GM12878 (cell line): ENCODE measurements around the gene RPL27A. TPM values are rescaled to one million over a fixed set of nuclear protein-coding genes. Genes with fewer than 3 reads are reported as not detected.

Source experiments
- ATAC-seq: fragments of 200-7000 bp; cut with Tn5 transposase; 3 replicates; pipeline ENCODE4 v1.9.1; 2020; ENCODE audit warnings: mild to moderate bottlenecking, moderate library complexity
- BruUV-seq: library from RNA; stranded (reverse); fragments of 400-500 nt; replicated peaks from 2 replicates; lab custom pipeline; 2021; lab: Mats Ljungman, UMichigan
- CTCF ChIA-PET: fragments of 300-600 bp; sonication (Branson Sonifier 250); formaldehyde crosslinking; extraction: SDS; loops from one replicate; lab custom pipeline; 2021; ENCODE audit warnings: inconsistent platforms; lab: Yijun Ruan, JAX
- POLR2A ChIA-PET: fragments of 350-600 bp; formaldehyde crosslinking; extraction: SDS; loops from one replicate; lab custom pipeline; 2021; ENCODE audit warnings: inconsistent platforms; lab: Charles Lee
- RAD21 ChIA-PET: fragments of 300-600 bp; sonication (Branson Sonifier 250); formaldehyde crosslinking; loops from one replicate; lab custom pipeline; 2023; ENCODE audit warnings: antibody characterized with exemption; ENCODE audit not compliant: unreplicated experiment; lab: Charles Lee
- SMC1A ChIA-PET: fragments of 300-600 bp; sonication (Branson Sonifier 250); formaldehyde crosslinking; loops from one replicate; lab custom pipeline; 2023; ENCODE audit not compliant: unreplicated experiment, uncharacterized antibody; lab: Charles Lee
- DNase-seq: peaks from one replicate; pipeline ENCODE4 v3.0.0-alpha.2; 2011; ENCODE audit warnings: low read depth, low spot score
- FAIRE-seq: peaks from 3 replicates; lab custom pipeline; 2011; peaks lifted over from hg19 to GRCh38; lab: Jason Lieb, UNC
- H2AFZ ChIP-seq: 2 replicates; pipeline ENCODE4 v1.6.0; 2011; ENCODE audit warnings: low read depth, low read length, control low read depth; ENCODE audit not compliant: control insufficient read depth
- H3K27ac ChIP-seq: 2 replicates; pipeline ENCODE4 v1.5.1; 2011; ENCODE audit warnings: control low read depth; ENCODE audit not compliant: control insufficient read depth, insufficient read depth
- H3K27me3 ChIP-seq, 2 experiments: replicated peaks in 1 of 2; 2 replicates each; pipeline versions ENCODE4 v1.6.0 to v1.6.1; 2011; ENCODE audit warnings: low read length in 1 of 2; ENCODE audit not compliant: control insufficient read depth in 2 of 2, insufficient read depth in 2 of 2
- H3K36me3 ChIP-seq, 2 experiments: 2 replicates each; pipeline ENCODE4 v1.5.1; 2011; ENCODE audit warnings: low read length in 1 of 2; ENCODE audit not compliant: control insufficient read depth in 2 of 2, insufficient read depth in 2 of 2
- H3K4me1 ChIP-seq: 2 replicates; pipeline ENCODE4 v1.6.1; 2011; ENCODE audit warnings: mild to moderate bottlenecking, low read length, moderate library complexity, mixed read lengths; ENCODE audit not compliant: control insufficient read depth, insufficient read depth
- H3K4me2 ChIP-seq: 2 replicates; pipeline ENCODE4 v1.6.0; 2011; ENCODE audit warnings: control low read depth; ENCODE audit not compliant: control insufficient read depth, insufficient read depth
- H3K4me3 ChIP-seq: fragments of 200-600 bp; sonication (generic); 2 replicates; pipeline ENCODE4 v1.5.1; 2016
- H3K79me2 ChIP-seq: 2 replicates; pipeline ENCODE4 v1.6.0; 2011; ENCODE audit warnings: low read length; ENCODE audit not compliant: control insufficient read depth, insufficient read depth
- H3K9ac ChIP-seq: 2 replicates; pipeline ENCODE4 v1.8.0; 2011; ENCODE audit warnings: low read length, control low read depth, mixed read lengths; ENCODE audit not compliant: control insufficient read depth, insufficient read depth
- H3K9me3 ChIP-seq: replicated peaks from 3 replicates; pipeline ENCODE4 v1.5.1; 2011; ENCODE audit warnings: mild to moderate bottlenecking, low read length; ENCODE audit not compliant: control insufficient read depth, insufficient read depth
- H4K20me1 ChIP-seq: 2 replicates; pipeline ENCODE4 v1.6.0; 2011; ENCODE audit not compliant: control insufficient read depth, insufficient read depth
- ASH2L ChIP-seq: fragments of 300-600, 200-600 bp; sonication (generic); IDR thresholded peaks from 2 replicates; pipeline ENCODE4 v1.6.1; 2017; ENCODE audit warnings: low read depth, mild to moderate bottlenecking, borderline replicate concordance
- ETV6 ChIP-seq, 2 experiments: fragments of 450-650 bp in 1 of 2; IDR thresholded peaks in 1 of 2; conservative IDR thresholded peaks in 1 of 2; 2 replicates each; pipeline ENCODE4 v1.6.1; 2014; ENCODE audit warnings: antibody characterized with exemption in 1 of 2, borderline replicate concordance in 1 of 2, low read depth in 1 of 2, mild to moderate bottlenecking in 1 of 2, moderate library complexity in 1 of 2
- KDM1A ChIP-seq: fragments of 200-600 bp; sonication (generic); IDR thresholded peaks from 2 replicates; pipeline ENCODE4 v1.6.1; 2016; ENCODE audit warnings: borderline replicate concordance
- NFYA ChIP-seq: IDR thresholded peaks from 2 replicates; pipeline ENCODE4 v1.6.1; 2011; ENCODE audit warnings: low read depth, mild to moderate bottlenecking, low read length, improper control_type of control experiment, borderline replicate concordance
- PAX5 ChIP-seq: IDR thresholded peaks from 2 replicates; pipeline ENCODE4 v1.6.1; 2011; ENCODE audit warnings: low read depth, low read length, borderline replicate concordance
- POLR2AphosphoS5 ChIP-seq: IDR thresholded peaks from 2 replicates; pipeline ENCODE4 v1.6.1; 2011; ENCODE audit warnings: mild to moderate bottlenecking, low read length, inconsistent platforms
- RAD21 ChIP-seq: IDR thresholded peaks from 2 replicates; pipeline ENCODE4 v1.6.1; 2011; ENCODE audit warnings: mild to moderate bottlenecking, low read depth, low read length, moderate library complexity; ENCODE audit not compliant: insufficient read depth
- SP1 ChIP-seq: IDR thresholded peaks from one replicate; pipeline ENCODE4 v1.6.1; 2011; ENCODE audit warnings: low read depth, low read length
- SPI1 ChIP-seq: IDR thresholded peaks from 2 replicates; pipeline ENCODE4 v1.6.1; 2011; ENCODE audit warnings: low read depth, mild to moderate bottlenecking, low read length, moderate library complexity, borderline replicate concordance; ENCODE audit not compliant: insufficient read depth
- SREBF1 ChIP-seq: IDR thresholded peaks from 2 replicates; pipeline ENCODE4 v1.6.1; 2012; ENCODE audit warnings: mild to moderate bottlenecking, low read length
- TCF12 ChIP-seq: IDR thresholded peaks from 2 replicates; pipeline ENCODE4 v1.6.1; 2011; ENCODE audit warnings: low read depth, mild to moderate bottlenecking, low read length
- YBX1 ChIP-seq: fragments of 450-650 bp; IDR thresholded peaks from 2 replicates; pipeline ENCODE4 v1.6.1; 2016; ENCODE audit warnings: antibody characterized with exemption
- ZBED1 ChIP-seq: IDR thresholded peaks from 2 replicates; pipeline ENCODE4 v1.6.1; 2016; ENCODE audit warnings: borderline replicate concordance
- WGBS: methylation state at CpG from one replicate; pipeline ENCODE4 v1.1.6; 2016; ENCODE audit warnings: low lambda C conversion rate; ENCODE audit not compliant: insufficient replicate concordance, insufficient coverage; ENCODE audit errors: missing lambda C conversion rate; 5-methylcytosine and 5-hydroxymethylcytosine counted together
- in situ Hi-C: fragments of 300-500 bp; cut with MboI; formaldehyde crosslinking; loops from 9 replicates; pipeline ENCODE4 v1.14.3; 2018; ENCODE audit warnings: mixed read lengths
- intact Hi-C: fragments of 100-400 bp; cut with micrococcal nuclease; formaldehyde crosslinking; loops from one replicate; pipeline ENCODE4 v1.14.2; 2022; ENCODE audit not compliant: unreplicated experiment
- polyA plus RNA-seq, 11 experiments: library from polyadenylated mRNA; depleted of rRNA in 4 of 11; unstranded in 6 of 11; stranded (reverse) in 5 of 11; fragments of >200 nt; fragmentation: Nextera tagmentation in 4 of 11; fragmentation: Illumina TruSeq in 1 of 11; extraction: Ambion mirVana in 4 of 11; extraction: Trizol in 1 of 11; gene quantifications; 1 replicate in 1 of 11; 2 replicates in 10 of 11; pipeline versions ENCODE4 v1.2.1 to v1.2.3, GENCODE V29; 2011 to 2016; ENCODE audit warnings: inconsistent platforms in 2 of 11, missing spikeins in 2 of 11, low read depth in 1 of 11
- total RNA-seq, 4 experiments: library from RNA; depleted of rRNA in 3 of 4; stranded (reverse); fragments of >200 nt in 3 of 4; fragmentation: Illumina TruSeq in 1 of 4; extraction: Trizol in 1 of 4; gene quantifications; 2 replicates each; pipeline versions ENCODE4 v1.2.1 to v1.2.3, GENCODE V29; 2013 to 2021
- TF ChIP-seq, protein P1 (sequence below): IDR thresholded peaks from 2 replicates; pipeline ENCODE4 v1.6.1; 2011; ENCODE audit warnings: low read depth, low read length, improper control_type of control experiment, borderline replicate concordance
- TF ChIP-seq, protein P2 (sequence below): fragments of 450-650 bp; IDR thresholded peaks from 2 replicates; pipeline ENCODE4 v1.6.1; 2017; ENCODE audit warnings: borderline replicate concordance
- TF ChIP-seq, protein P3 (sequence below): IDR thresholded peaks from 2 replicates; pipeline ENCODE4 v1.6.1; 2012; ENCODE audit warnings: improper control_type of control experiment, low read depth, low read length; ENCODE audit not compliant: insufficient replicate concordance

Gene RPL27A
- total and polyA plus RNA-seq, 10 of the 15 experiments (the other 5 are each of a cell fraction or from before 2014, with no cell fraction given) = 978 to 4,776 (median 1,959) TPM

DNA sequence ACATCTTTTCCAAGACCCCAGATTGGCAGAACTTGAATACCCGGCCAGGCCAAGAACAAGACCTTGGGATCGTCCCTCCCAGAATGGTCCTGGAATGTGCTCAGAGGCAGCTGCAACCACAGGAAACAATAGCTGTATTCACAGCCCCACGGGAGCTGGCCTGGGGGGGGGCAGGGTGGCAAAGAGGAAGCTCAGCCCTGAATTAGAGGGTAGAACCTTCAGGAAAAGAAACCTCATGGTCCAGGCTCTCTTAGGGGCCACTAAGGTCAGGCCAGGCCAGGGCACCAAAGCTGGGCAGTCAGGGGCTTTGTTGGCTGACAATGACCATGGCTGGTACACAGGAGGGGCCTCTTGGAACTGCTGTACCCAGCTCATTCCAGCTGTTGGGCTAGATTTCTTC, 17.3 kb downstream of the RPL27A start:
- CTCF ChIA-PET = interaction anchor here (0.7 kb wide), 1 partner anchor 9 kb away, joined by 4 read pairs; no protein-coding TSS in a partner anchor
- 3% methylated on average over 3 of the region's 3 CpGs for WGBS
- Histone ChIP-seq H4K20me1 (no peaks in the 10 kb centered on the region), H3K27ac (no peak overlapping the region), H3K9me3 (no peaks in the 10 kb centered on the region), H3K9ac (no peak overlapping the region), H2AFZ (no peak overlapping the region), H3K79me2 (no peaks in the 10 kb centered on the region; the same call in 1 of the 2 replicates), H3K4me3 (no peak overlapping the region), H3K4me1 (no peaks in the 10 kb centered on the region), H3K36me3 (no peaks in the 10 kb centered on the region; a peak in 1 of 4 replicates), H3K27me3 (no peaks in the 10 kb centered on the region), H3K4me2 (no peak overlapping the region)
- intact Hi-C loops (no loop called here), in situ Hi-C loops (no loop called here)
- peak; percentile 20; the same call in 2 of the 3 replicates for ATAC-seq
- no TSS peak for BruUV-seq
- POLR2A ChIA-PET = interaction anchor here (1.1 kb wide), 1 partner anchor 11 kb away, joined by 3 read pairs; no protein-coding TSS in a partner anchor
- no peak for FAIRE-seq
- RAD21 ChIA-PET = no interaction called here
- TF ChIP-seq POLR2AphosphoS5 (no peak), ZBED1 (no peak), TCF12 (no peak), SP1 (no peak), SPI1 (no peak), NFYA (no peak), ETV6 (conservative IDR thresholded peaks at IDR 0.05 in 1 of 2, IDR thresholded peaks at IDR 0.05 in 1 of 2; ENCODE audit: borderline replicate concordance in 1 of 2, low read depth in 1 of 2) (no peak), KDM1A (no peak), PAX5 (no peak), ASH2L (no peak), SREBF1 (no peak), RAD21 (no peak), YBX1 (no peak)
- TF ChIP-seq, protein P1, sequence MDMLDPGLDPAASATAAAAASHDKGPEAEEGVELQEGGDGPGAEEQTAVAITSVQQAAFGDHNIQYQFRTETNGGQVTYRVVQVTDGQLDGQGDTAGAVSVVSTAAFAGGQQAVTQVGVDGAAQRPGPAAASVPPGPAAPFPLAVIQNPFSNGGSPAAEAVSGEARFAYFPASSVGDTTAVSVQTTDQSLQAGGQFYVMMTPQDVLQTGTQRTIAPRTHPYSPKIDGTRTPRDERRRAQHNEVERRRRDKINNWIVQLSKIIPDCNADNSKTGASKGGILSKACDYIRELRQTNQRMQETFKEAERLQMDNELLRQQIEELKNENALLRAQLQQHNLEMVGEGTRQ = no peak
- TF ChIP-seq, protein P2, sequence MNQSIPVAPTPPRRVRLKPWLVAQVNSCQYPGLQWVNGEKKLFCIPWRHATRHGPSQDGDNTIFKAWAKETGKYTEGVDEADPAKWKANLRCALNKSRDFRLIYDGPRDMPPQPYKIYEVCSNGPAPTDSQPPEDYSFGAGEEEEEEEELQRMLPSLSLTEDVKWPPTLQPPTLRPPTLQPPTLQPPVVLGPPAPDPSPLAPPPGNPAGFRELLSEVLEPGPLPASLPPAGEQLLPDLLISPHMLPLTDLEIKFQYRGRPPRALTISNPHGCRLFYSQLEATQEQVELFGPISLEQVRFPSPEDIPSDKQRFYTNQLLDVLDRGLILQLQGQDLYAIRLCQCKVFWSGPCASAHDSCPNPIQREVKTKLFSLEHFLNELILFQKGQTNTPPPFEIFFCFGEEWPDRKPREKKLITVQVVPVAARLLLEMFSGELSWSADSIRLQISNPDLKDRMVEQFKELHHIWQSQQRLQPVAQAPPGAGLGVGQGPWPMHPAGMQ = no peak
- TF ChIP-seq, protein P3, sequence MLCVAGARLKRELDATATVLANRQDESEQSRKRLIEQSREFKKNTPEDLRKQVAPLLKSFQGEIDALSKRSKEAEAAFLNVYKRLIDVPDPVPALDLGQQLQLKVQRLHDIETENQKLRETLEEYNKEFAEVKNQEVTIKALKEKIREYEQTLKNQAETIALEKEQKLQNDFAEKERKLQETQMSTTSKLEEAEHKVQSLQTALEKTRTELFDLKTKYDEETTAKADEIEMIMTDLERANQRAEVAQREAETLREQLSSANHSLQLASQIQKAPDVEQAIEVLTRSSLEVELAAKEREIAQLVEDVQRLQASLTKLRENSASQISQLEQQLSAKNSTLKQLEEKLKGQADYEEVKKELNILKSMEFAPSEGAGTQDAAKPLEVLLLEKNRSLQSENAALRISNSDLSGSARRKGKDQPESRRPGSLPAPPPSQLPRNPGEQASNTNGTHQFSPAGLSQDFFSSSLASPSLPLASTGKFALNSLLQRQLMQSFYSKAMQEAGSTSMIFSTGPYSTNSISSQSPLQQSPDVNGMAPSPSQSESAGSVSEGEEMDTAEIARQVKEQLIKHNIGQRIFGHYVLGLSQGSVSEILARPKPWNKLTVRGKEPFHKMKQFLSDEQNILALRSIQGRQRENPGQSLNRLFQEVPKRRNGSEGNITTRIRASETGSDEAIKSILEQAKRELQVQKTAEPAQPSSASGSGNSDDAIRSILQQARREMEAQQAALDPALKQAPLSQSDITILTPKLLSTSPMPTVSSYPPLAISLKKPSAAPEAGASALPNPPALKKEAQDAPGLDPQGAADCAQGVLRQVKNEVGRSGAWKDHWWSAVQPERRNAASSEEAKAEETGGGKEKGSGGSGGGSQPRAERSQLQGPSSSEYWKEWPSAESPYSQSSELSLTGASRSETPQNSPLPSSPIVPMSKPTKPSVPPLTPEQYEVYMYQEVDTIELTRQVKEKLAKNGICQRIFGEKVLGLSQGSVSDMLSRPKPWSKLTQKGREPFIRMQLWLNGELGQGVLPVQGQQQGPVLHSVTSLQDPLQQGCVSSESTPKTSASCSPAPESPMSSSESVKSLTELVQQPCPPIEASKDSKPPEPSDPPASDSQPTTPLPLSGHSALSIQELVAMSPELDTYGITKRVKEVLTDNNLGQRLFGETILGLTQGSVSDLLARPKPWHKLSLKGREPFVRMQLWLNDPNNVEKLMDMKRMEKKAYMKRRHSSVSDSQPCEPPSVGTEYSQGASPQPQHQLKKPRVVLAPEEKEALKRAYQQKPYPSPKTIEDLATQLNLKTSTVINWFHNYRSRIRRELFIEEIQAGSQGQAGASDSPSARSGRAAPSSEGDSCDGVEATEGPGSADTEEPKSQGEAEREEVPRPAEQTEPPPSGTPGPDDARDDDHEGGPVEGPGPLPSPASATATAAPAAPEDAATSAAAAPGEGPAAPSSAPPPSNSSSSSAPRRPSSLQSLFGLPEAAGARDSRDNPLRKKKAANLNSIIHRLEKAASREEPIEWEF = no peak
- SMC1A ChIA-PET = interaction anchor here (1.3 kb wide), 1 partner anchor 114 kb away, joined by 3 read pairs; no protein-coding TSS in a partner anchor
- DNase-seq = no peak
